ENCODE data around the gene ATXN7L1. TPM values are rescaled to one million over a fixed set of nuclear protein-coding genes. Genes with fewer than 3 reads are reported as not detected.

The ATXN7L1 gene
- total and polyA plus RNA-seq, 2 donors = 7.2 to 7.8 TPM

- no peaks in the 10 kb centered on the region for H3K9me3 ChIP-seq (ENCODE audit: control insufficient read depth in 2 of 2, insufficient read depth in 1 of 2, low read length in 1 of 2)
- WGBS = 17% methylated on average over 25 of the region's 25 CpGs
- H3K27me3 ChIP-seq (ENCODE audit: control insufficient read depth in 2 of 2, insufficient read depth in 1 of 2, low read length in 1 of 2) = no peaks in the 10 kb centered on the region
- peak overlapping the region; percentile 61 to 62 for H3K4me3 ChIP-seq (ENCODE audit: low read length in 2 of 2)
- H3K36me3 ChIP-seq (ENCODE audit: control insufficient read depth in 2 of 2, insufficient read depth in 2 of 2, low read length in 1 of 2) = no peaks in the 10 kb centered on the region
- peaks cover 26 to 52% of the 10 kb centered on the region in 2 donors for H3K4me1 ChIP-seq (ENCODE audit: control insufficient read depth in 2 of 2, insufficient read depth in 2 of 2, low read length in 2 of 2)
- peak overlapping the region; percentile 87 to 96 for H3K27ac ChIP-seq (ENCODE audit: low read depth in 1 of 2, low read length in 1 of 2)
- DNase-seq (ENCODE audit: low read depth in 6 of 9, low spot score in 9 of 9) = peak in 6 of 9 donors; percentile 19 to 68 (median 34)
Measured at GRCh38 chr7:105678811-105679495, 197.4 kb downstream of the ATXN7L1 start.

- Histone ChIP-seq H3K4me3 (ENCODE audit: low read length in 2 of 2) (peak overlapping the region; percentile 61 to 62), H3K9me3 (ENCODE audit: control insufficient read depth in 2 of 2, insufficient read depth in 1 of 2, low read length in 1 of 2) (no peaks in the 10 kb centered on the region), H3K4me1 (ENCODE audit: control insufficient read depth in 2 of 2, insufficient read depth in 2 of 2, low read length in 2 of 2) (peaks cover 35 to 62% of the 10 kb centered on the region in 2 donors), H3K27ac (ENCODE audit: low read depth in 1 of 2, low read length in 1 of 2) (peak overlapping the region; percentile 87 to 96), H3K27me3 (ENCODE audit: control insufficient read depth in 2 of 2, insufficient read depth in 1 of 2, low read length in 1 of 2) (no peaks in the 10 kb centered on the region), H3K36me3 (ENCODE audit: control insufficient read depth in 2 of 2, insufficient read depth in 2 of 2, low read length in 1 of 2) (no peaks in the 10 kb centered on the region)
- 27% methylated on average over 11 of the region's 11 CpGs for WGBS
- DNase-seq (ENCODE audit: low read depth in 6 of 9, low spot score in 9 of 9) = peak in 6 of 9 donors; percentile 45 to 87 (median 70)
Measured at GRCh38 chr7:105677817-105678573, 198.4 kb downstream of the ATXN7L1 start.

GRCh38 chr7:105677410-105677730 lies 199.0 kb downstream of the ATXN7L1 start:
- H3K4me1 ChIP-seq (ENCODE audit: control insufficient read depth in 2 of 2, insufficient read depth in 2 of 2, low read length in 2 of 2) = peaks cover 42 to 68% of the 10 kb centered on the region in 2 donors
- 81% methylated on average over 4 of the region's 4 CpGs for WGBS
- no peaks in the 10 kb centered on the region for H3K36me3 ChIP-seq (ENCODE audit: control insufficient read depth in 2 of 2, insufficient read depth in 2 of 2, low read length in 1 of 2)
- no peaks in the 10 kb centered on the region for H3K9me3 ChIP-seq (ENCODE audit: control insufficient read depth in 2 of 2, insufficient read depth in 1 of 2, low read length in 1 of 2)
- peak overlapping the region; percentile 61 to 62 for H3K4me3 ChIP-seq (ENCODE audit: low read length in 2 of 2)
- H3K27ac ChIP-seq (ENCODE audit: low read depth in 1 of 2, low read length in 1 of 2) = peak overlapping the region; percentile 87 to 96
- DNase-seq (ENCODE audit: low read depth in 6 of 9, low spot score in 9 of 9) = peak in 2 of 9 donors; percentile 27 to 31
- H3K27me3 ChIP-seq (ENCODE audit: control insufficient read depth in 2 of 2, insufficient read depth in 1 of 2, low read length in 1 of 2) = no peaks in the 10 kb centered on the region

GRCh38 chr7:105675934-105676371 lies 200.4 kb downstream of the ATXN7L1 start:
- Histone ChIP-seq H3K4me1 (ENCODE audit: control insufficient read depth in 2 of 2, insufficient read depth in 2 of 2, low read length in 2 of 2) (peaks cover 42 to 78% of the 10 kb centered on the region in 2 donors), H3K4me3 (ENCODE audit: low read length in 2 of 2) (peak overlapping the region; percentile 43 to 61), H3K27ac (ENCODE audit: low read depth in 1 of 2, low read length in 1 of 2) (peak overlapping the region; percentile 83 to 96), H3K27me3 (ENCODE audit: control insufficient read depth in 2 of 2, insufficient read depth in 1 of 2, low read length in 1 of 2) (no peaks in the 10 kb centered on the region), H3K36me3 (ENCODE audit: control insufficient read depth in 2 of 2, insufficient read depth in 2 of 2, low read length in 1 of 2) (no peaks in the 10 kb centered on the region), H3K9me3 (ENCODE audit: control insufficient read depth in 2 of 2, insufficient read depth in 1 of 2, low read length in 1 of 2) (no peaks in the 10 kb centered on the region)
- DNase-seq (ENCODE audit: low read depth in 6 of 9, low spot score in 9 of 9) = peak in 4 of 9 donors; percentile 42 to 75 (median 48)
- WGBS = 9% methylated on average over 8 of the region's 8 CpGs

GRCh38 chr7:105674200-105674920 lies 202.0 kb downstream of the ATXN7L1 start:
- peaks cover 41 to 75% of the 10 kb centered on the region in 2 donors for H3K4me1 ChIP-seq (ENCODE audit: control insufficient read depth in 2 of 2, insufficient read depth in 2 of 2, low read length in 2 of 2)
- peaks cover 0 to under 1% of the 10 kb centered on the region in 2 donors for H3K36me3 ChIP-seq (ENCODE audit: control insufficient read depth in 2 of 2, insufficient read depth in 2 of 2, low read length in 1 of 2)
- no peaks in the 10 kb centered on the region for H3K9me3 ChIP-seq (ENCODE audit: control insufficient read depth in 2 of 2, insufficient read depth in 1 of 2, low read length in 1 of 2)
- no peak overlapping the region for H3K4me3 ChIP-seq (ENCODE audit: low read length in 2 of 2)
- 93% methylated on average over 4 of the region's 4 CpGs for WGBS
- no peaks in the 10 kb centered on the region for H3K27me3 ChIP-seq (ENCODE audit: control insufficient read depth in 2 of 2, insufficient read depth in 1 of 2, low read length in 1 of 2)
- H3K27ac ChIP-seq (ENCODE audit: low read depth in 1 of 2, low read length in 1 of 2) = peak overlapping the region; percentile 46 to 79
- peak in 2 of 9 donors; percentile 11 to 23 for DNase-seq (ENCODE audit: low read depth in 6 of 9, low spot score in 9 of 9)

- WGBS = 19% methylated on average over 7 of the region's 7 CpGs
- H3K27me3 ChIP-seq (ENCODE audit: control insufficient read depth in 2 of 2, insufficient read depth in 1 of 2, low read length in 1 of 2) = no peaks in the 10 kb centered on the region
- H3K4me1 ChIP-seq (ENCODE audit: control insufficient read depth in 2 of 2, insufficient read depth in 2 of 2, low read length in 2 of 2) = peaks cover 36 to 67% of the 10 kb centered on the region in 2 donors
- peaks cover 0 to 3% of the 10 kb centered on the region in 2 donors for H3K36me3 ChIP-seq (ENCODE audit: control insufficient read depth in 2 of 2, insufficient read depth in 2 of 2, low read length in 1 of 2)
- peak in 4 of 9 donors; percentile 37 to 78 (median 56) for DNase-seq (ENCODE audit: low read depth in 6 of 9, low spot score in 9 of 9)
- peak overlapping the region; percentile 47 to 79 for H3K27ac ChIP-seq (ENCODE audit: low read depth in 1 of 2, low read length in 1 of 2)
- H3K4me3 ChIP-seq (ENCODE audit: low read length in 2 of 2) = no peak overlapping the region
- H3K9me3 ChIP-seq (ENCODE audit: control insufficient read depth in 2 of 2, insufficient read depth in 1 of 2, low read length in 1 of 2) = no peaks in the 10 kb centered on the region
Measured at GRCh38 chr7:105673367-105674084, 202.9 kb downstream of the ATXN7L1 start.

- Histone ChIP-seq H3K27me3 (ENCODE audit: control insufficient read depth in 2 of 2, insufficient read depth in 1 of 2, low read length in 1 of 2) (no peaks in the 10 kb centered on the region), H3K4me3 (ENCODE audit: low read length in 2 of 2) (no peak overlapping the region), H3K4me1 (ENCODE audit: control insufficient read depth in 2 of 2, insufficient read depth in 2 of 2, low read length in 2 of 2) (peaks cover 36 to 61% of the 10 kb centered on the region in 2 donors), H3K9me3 (ENCODE audit: control insufficient read depth in 2 of 2, insufficient read depth in 1 of 2, low read length in 1 of 2) (no peaks in the 10 kb centered on the region), H3K27ac (ENCODE audit: low read depth in 1 of 2, low read length in 1 of 2) (peak overlapping the region; percentile 68 to 79), H3K36me3 (ENCODE audit: control insufficient read depth in 2 of 2, insufficient read depth in 2 of 2, low read length in 1 of 2) (peaks cover 0 to 5% of the 10 kb centered on the region in 2 donors)
- WGBS = 71% methylated on average over 2 of the region's 2 CpGs
- peak in 2 of 9 donors; percentile 31 to 60 for DNase-seq (ENCODE audit: low read depth in 6 of 9, low spot score in 9 of 9)
Measured at GRCh38 chr7:105672801-105673200, 203.6 kb downstream of the ATXN7L1 start.

- H3K36me3 ChIP-seq (ENCODE audit: control insufficient read depth in 2 of 2, insufficient read depth in 2 of 2, low read length in 1 of 2) = peaks cover 34 to 42% of the 10 kb centered on the region in 2 donors
- peaks cover 0 to 2% of the 10 kb centered on the region in 2 donors for H3K9me3 ChIP-seq (ENCODE audit: control insufficient read depth in 2 of 2, insufficient read depth in 1 of 2, low read length in 1 of 2)
Measured at GRCh38 chr7:105666324-105666723, 210.1 kb downstream of the ATXN7L1 start.

More at GRCh38 chr7:105666324-105666723, 210.1 kb downstream of the ATXN7L1 start:
- no peak overlapping the region for H3K27ac ChIP-seq (ENCODE audit: low read depth in 1 of 2, low read length in 1 of 2)
- 98% methylated on average over 1 of the region's 1 CpG for WGBS
- no peak for DNase-seq (ENCODE audit: low read depth in 6 of 9, low spot score in 9 of 9)
- peaks cover 3 to 5% of the 10 kb centered on the region in 2 donors for H3K4me1 ChIP-seq (ENCODE audit: control insufficient read depth in 2 of 2, insufficient read depth in 2 of 2, low read length in 2 of 2)
- H3K4me3 ChIP-seq (ENCODE audit: low read length in 2 of 2) = no peak overlapping the region
- no peaks in the 10 kb centered on the region for H3K27me3 ChIP-seq (ENCODE audit: control insufficient read depth in 2 of 2, insufficient read depth in 1 of 2, low read length in 1 of 2)
